ENCODE results near the gene NELFE.
"Not testable (repeated sequence)": the region's sequence is repeated elsewhere in the genome, so short reads cannot be mapped to it uniquely, and the experiment has no call there.

Gene NELFE

DNA sequence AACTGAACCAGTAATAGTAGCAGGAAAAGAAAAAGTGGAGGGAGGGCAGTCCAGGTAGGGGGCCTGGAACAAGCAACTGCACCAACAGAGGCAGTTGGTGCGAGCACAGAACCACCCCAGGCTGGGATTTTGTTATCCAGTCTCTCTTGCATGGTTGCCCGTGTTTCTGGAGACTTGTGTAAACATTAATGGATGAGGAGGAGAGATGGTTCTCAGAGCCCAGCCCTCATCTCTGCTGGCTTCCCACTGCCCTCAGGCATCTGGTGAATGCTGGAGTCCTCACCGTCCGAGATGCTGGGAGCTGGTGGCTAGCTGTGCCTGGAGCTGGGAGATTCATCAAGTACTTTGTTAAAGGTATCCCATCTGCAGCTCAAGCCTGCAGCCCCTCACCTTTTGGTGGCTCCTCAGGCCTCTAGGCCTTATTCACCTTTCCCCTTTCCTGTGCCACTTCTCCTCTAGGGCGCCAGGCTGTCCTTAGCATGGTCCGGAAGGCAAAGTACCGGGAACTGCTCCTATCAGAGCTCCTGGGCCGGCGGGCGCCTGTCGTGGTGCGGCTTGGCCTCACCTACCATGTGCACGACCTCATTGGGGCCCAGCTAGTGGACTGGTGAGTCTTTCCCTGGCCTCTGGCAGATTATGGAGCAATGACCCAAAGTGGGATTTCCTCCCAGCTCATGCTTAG, 21.6 kb upstream of the NELFE start:
- not testable (repeated sequence) for H3K36me3 Mint-ChIP-seq

DNA sequence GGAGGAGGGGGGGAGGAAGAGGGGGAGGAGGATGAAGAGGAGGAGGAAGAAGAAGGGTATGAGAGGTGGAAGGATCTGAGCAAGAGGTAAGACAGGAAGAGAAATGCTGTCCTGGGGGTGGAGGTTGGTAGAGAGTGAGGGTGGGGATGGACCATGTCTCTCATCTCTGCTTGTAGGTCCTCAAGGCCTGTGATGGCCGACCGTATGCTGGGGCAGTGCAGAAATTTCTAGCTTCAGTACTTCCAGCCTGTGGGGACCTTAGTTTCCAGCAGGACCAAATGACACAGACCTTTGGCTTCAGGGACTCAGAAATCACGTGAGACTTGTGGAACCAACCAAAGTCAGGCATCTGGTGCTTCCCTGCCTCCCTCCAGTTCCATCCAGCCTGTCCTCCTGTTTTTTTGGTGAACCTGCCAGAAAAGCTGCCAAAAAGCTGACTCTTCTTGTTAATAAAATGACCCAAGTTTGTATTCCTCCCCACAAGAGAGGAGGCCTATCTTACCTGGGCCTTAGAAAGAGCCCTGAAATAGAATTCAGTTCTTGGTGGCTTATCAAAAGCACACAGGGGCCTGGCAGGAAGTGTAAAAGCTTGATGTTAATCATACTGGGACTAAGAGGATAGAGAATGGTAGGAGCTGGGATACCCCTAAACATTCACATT, 20.6 kb upstream of the NELFE start:
- Mint-ChIP-seq H3K9me3 (no peaks in the 10 kb centered on the region), H3K4me3 (no peak overlapping the region), H3K36me3 (peaks cover 5% of the 10 kb centered on the region), H3K27me3 (no peaks in the 10 kb centered on the region), H3K4me1 (peaks cover 21% of the 10 kb centered on the region), H3K27ac (peak overlapping the region; percentile 76)
- CTCF ChIA-PET: interaction anchor here (1.8 kb wide), 1 partner anchor 27 kb away, joined by 5 read pairs; no protein-coding TSS in a partner anchor
- DNase-seq: no peak

More for the DNA sequence above, 21.6 kb upstream of the NELFE start:
- not testable (repeated sequence) for DNase-seq, H3K9me3 Mint-ChIP-seq, H3K4me3 Mint-ChIP-seq, H3K27me3 Mint-ChIP-seq
- Mint-ChIP-seq H3K4me1 (peaks cover 19% of the 10 kb centered on the region), H3K27ac (peak overlapping the region; percentile 74)
- CTCF ChIA-PET: interaction anchor here (1.8 kb wide), 1 partner anchor 28 kb away, joined by 5 read pairs; no protein-coding TSS in a partner anchor

DNA sequence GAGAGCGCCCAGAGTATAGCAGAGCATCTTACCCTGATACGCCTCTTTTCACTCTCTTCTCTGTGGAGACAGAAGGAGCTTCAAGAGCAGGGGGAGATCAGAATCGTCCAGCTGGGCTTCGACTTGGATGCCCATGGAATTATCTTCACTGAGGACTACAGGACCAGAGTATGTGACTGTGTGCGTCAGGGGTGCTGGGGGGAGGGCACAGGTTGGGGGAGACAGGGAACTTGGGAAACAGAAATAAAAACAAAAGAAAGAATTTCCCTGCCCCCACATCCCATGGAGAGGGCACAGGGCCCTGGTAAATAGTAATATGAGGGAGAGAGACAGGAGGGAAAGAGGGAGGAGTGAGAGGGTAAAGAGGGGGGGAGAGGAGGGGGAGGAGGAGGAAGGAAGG, 20.1 kb upstream of the NELFE start:
- Mint-ChIP-seq H3K36me3 (peaks cover 5% of the 10 kb centered on the region), H3K4me3 (no peak overlapping the region), H3K27me3 (no peaks in the 10 kb centered on the region), H3K9me3 (no peaks in the 10 kb centered on the region), H3K4me1 (peaks cover 25% of the 10 kb centered on the region), H3K27ac (peak overlapping the region; percentile 76)
- CTCF ChIA-PET: interaction anchor here (1.8 kb wide), 1 partner anchor 26 kb away, joined by 5 read pairs; no protein-coding TSS in a partner anchor
- no peak for DNase-seq

DNA sequence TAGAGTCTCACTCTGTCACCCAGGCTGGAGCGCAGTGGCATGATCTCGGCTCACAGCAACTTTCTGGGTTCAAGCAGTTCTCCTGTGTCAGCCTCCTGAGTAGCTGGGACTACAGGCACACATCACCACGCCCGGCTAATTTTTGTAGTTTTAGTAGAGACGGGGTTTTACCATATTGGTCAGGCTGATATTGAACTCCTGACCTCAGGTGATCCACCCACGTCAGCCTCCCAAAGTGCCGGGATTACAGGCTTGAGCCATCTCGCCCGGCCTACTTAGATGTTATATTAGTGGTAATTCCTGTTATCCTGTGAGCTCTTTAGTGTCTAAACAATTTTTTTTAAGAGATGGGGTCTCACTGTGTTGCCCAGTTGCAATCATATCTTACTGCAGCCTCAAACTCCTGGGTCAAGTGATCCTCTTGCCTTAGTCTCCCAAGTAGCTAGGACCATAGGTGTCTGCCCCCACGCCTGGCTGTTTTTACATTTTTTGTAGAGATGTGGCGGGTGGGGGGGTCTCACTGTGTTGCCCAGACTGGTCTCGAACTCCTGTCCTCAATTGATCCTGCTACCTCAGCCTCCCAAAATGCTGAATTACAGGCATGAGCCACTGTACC, 19.2 kb upstream of the NELFE start:
- Mint-ChIP-seq H3K4me3 (no peak overlapping the region), H3K27me3 (no peaks in the 10 kb centered on the region), H3K36me3 (peaks cover 10% of the 10 kb centered on the region), H3K4me1 (peaks cover 34% of the 10 kb centered on the region), H3K9me3 (no peaks in the 10 kb centered on the region), H3K27ac (no peak overlapping the region)
- no peak for DNase-seq
- CTCF ChIA-PET: no interaction called here

DNA sequence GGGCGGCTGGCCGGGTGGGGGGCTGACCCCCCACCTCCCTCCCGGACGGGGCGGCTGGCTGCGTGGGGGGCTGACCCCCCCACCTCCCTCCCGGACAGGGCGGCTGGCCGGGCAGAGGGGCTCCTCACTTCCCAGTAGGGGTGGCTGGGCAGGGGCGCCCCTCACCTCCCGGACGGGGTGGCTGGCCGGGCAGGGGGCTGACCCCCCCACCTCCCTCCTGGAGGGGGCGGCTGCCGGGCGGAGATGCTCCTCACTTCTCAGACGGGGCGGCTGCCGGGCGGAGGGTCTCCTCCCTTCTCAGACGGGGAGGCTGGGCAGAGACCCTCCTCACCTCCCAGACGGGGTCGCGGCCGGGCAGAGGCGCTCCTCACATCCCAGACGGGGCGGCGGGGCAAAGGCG, 17.3 kb upstream of the NELFE start:
- H3K36me3 Mint-ChIP-seq: peaks cover 15% of the 10 kb centered on the region
- H3K4me1 Mint-ChIP-seq: peaks cover 49% of the 10 kb centered on the region
- not testable (repeated sequence) for DNase-seq

DNA sequence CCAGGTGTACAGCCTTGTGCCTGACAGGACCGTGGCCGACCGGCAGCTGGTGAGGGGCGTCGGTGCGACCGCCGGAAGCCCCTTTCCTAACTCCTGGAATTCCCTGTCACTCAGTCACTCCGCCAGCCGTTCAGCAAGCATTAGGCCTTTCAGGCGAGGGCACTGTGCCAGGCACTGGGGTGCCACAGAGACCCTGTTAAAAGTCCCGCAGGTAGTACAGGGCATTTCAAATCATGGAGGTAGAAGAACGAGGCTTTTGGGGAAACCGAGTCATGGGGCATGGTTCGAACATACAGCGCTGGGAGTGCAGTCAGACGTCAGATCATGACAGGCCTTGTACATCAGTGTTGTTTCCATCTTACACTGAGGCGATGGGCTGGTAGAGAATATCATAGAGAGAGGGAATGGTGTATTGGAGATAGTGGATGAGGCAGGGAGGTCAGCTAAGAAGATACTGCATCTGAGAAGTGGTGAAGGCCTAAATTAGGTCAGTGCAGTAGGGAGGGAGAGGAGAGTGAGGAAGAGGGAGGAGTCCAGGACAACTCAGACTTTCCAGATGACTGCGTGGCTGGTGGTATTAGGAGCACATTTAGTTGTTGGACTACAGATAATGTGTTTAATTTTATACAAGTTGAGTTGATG, 14.1 kb upstream of the NELFE start:
- Mint-ChIP-seq H3K9me3 (no peaks in the 10 kb centered on the region), H3K27ac (peak overlapping the region; percentile 99), H3K36me3 (peaks cover 31% of the 10 kb centered on the region), H3K27me3 (peaks cover 8% of the 10 kb centered on the region), H3K4me1 (peaks cover 50% of the 10 kb centered on the region), H3K4me3 (peak overlapping the region; percentile 97)
- CTCF ChIA-PET: interaction anchor here (0.9 to 1.0 kb wide), 2 partner anchors 21 to 75 kb away, joined by 3 read pairs; partner anchors contain the start of gene EHMT2
- DNase-seq: no peak

More for the DNA sequence above, 17.3 kb upstream of the NELFE start:
- H3K9me3 Mint-ChIP-seq, H3K27ac Mint-ChIP-seq, H3K4me3 Mint-ChIP-seq, H3K27me3 Mint-ChIP-seq, CTCF ChIA-PET: not testable (repeated sequence)

DNA sequence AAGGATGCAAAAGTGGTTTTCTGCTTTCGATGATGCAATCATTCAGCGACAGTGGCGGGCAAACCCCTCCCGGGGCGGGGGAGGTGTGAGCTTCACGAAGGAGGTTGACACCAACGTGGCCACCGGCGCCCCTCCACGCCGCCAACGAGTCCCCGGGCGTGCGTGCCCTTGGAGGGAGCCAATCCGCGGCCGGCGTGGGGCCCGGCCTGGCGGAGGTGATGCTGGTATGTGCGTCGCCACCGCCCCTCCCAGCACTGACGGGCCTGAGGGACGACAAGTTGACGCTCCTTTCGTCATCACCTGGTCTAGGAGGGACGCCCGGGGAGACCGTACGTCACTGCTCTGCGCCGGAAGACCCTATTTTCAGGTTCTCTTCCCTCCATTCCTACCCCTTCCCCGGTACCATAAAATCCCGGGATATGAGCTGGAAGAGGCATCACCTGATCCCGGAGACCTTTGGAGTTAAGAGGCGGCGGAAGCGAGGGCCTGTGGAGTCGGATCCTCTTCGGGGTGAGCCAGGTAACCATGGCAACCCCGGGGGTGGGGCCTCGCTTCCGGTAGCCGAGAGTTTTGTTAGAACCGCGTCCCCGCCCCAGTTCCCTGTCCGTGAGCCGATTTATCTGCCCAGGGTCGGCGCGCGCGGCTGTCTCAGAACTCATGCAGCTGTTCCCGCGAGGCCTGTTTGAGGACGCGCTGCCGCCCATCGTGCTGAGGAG, 13.4 kb upstream of the NELFE start, which contains the start of gene DXO:
TSS of gene DXO (minus strand) at position 146 of the 716 bp plus-strand sequence. CDS start 463 bp downstream, outside the sequence.
- H3K36me3 Mint-ChIP-seq: peaks cover 37% of the 10 kb centered on the region
- H3K4me1 Mint-ChIP-seq: peaks cover 48% of the 10 kb centered on the region
- H3K4me3 Mint-ChIP-seq: peak within 1 kb of the TSS; percentile 97
- DNase-seq: peak; percentile 97
- H3K27me3 Mint-ChIP-seq: peaks cover 8% of the 10 kb centered on the region
- peak within 1 kb of the TSS; percentile 99 for H3K27ac Mint-ChIP-seq
- no peaks in the 10 kb centered on the region for H3K9me3 Mint-ChIP-seq
- CTCF ChIA-PET: interaction anchor here (1.0 to 1.3 kb wide), 3 partner anchors 13 to 75 kb away, joined by 3 to 6 read pairs (median 4); partner anchors contain the start of genes EHMT2, NELFE and SKIC2

DNA sequence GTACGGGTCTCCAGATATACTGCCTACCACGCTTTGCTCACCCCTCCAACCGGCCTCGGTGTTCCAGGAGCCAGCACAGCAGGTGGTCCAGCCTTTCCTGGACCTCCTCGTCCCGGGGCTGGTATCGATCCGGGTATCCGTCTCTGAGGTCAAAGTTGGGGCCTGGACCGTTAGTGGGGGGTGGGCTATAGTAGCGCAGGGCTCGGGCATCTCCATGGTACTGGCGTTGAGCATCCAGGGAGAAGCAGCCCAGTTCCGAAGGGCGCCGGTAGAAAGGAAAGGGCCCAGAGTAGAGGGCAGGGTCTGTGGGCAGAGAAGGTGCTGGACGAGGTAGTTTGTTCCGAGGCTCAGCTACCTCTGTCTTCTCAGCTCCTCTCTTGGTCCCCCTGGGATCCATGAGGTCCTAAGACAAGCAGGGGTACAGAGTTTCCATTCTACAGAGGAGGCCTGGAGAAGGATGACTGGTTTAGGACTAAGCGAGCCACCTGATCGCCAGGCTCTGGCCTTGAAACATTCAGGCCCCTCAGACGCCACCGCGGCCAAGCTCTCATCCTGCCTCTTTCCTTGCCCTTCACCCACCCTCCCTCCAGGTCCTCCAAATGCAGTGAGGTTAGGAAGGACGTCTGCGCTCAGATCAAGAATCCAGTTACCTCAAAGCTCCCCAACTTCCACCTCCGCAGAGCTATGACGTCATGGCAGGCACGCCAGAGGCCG, 12.7 kb upstream of the NELFE start:
- DNase-seq: peak; percentile 26
- Mint-ChIP-seq H3K4me1 (peaks cover 48% of the 10 kb centered on the region), H3K4me3 (peak overlapping the region; percentile 97), H3K27ac (peak overlapping the region; percentile 99), H3K36me3 (peaks cover 45% of the 10 kb centered on the region), H3K9me3 (no peaks in the 10 kb centered on the region), H3K27me3 (peaks cover 8% of the 10 kb centered on the region)
- CTCF ChIA-PET: interaction anchor here (0.5 to 1.3 kb wide), 4 partner anchors 12 to 317 kb away, joined by 3 to 6 read pairs (median 4); partner anchors contain the start of genes EHMT2, NELFE and SKIC2

DNA sequence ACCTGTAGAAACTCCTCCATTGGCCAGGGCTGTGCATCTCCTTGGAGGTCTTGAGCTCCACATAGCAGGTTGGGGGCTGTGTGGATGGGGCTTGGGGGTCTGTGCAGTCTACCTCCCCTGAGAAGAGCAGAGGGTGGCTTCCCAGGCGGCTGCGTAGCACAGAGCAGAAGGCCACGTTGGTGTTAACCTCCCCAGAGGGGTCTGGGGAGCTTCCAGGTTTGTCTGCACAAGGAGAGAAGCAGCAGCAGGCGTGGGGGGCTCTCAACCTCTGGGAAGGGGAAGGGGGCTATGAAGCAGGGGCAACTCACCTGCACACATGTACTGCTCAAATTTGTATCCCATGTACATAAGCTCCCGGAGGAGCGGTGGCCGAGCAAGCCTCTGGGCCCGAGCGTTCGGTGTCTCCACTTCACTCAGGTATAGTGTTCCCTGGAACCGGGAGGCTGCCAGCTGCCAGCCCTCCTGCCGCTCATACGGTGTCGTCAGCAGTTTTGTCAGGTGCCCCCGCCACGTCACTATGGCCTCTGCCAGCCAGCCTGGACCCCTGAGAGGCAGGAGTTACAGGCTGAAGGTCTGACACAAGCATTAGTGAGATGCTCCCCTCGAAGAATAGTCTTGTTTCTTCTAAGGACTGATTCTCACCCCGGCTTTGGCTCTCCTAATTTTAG, 12.0 kb upstream of the NELFE start:
- no peak for DNase-seq

DNA sequence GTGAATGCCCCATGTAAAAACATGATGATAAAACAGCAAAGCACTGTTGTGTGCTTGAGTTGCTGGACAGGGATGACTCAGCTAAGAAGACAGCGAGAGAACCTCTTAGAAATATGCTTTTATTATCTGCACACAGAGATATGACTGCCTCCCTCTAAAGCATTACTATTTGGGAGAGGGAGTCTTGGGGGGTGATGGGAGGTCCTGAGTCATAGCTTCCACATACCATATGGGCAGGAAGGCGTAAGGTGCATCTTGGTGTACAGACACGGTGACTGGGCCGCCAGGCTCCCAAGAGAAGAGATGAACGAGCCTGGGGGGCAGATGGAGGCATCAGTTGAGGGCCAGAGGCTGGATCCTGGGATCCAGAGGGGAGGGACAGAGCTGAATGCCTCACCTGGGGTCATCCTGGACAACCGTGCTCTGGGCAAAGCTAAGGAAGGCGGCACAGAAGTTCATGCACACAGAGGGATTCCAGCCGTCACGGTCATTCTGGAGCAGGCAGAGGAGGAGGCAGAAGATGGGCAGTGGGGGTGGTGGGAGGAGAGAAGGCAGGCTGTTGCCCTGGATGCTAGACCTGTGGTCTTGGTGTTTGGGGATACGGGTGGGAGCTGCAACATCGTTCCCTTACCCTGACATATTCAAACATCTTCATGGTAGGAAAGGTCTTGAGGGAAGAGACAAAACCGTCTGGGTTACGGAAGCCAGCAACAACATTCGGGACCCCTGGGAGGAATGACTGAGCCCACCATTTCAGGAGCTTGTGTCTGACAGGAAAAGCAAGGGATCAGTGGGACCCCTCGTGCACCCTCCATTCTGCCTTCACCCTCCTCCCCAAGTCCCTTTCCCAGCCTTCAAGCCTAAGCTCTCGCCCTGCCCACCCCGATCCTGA, 11.2 kb upstream of the NELFE start:
- peaks cover 48% of the 10 kb centered on the region for H3K4me1 Mint-ChIP-seq
- DNase-seq: no peak
- no peaks in the 10 kb centered on the region for H3K9me3 Mint-ChIP-seq
- H3K27me3 Mint-ChIP-seq: peaks cover 8% of the 10 kb centered on the region
- peak overlapping the region; percentile 97 for H3K4me3 Mint-ChIP-seq
- peak overlapping the region; percentile 99 for H3K27ac Mint-ChIP-seq
- CTCF ChIA-PET: interaction anchor here (1.4 to 1.5 kb wide), 2 partner anchors 11 to 18 kb away, joined by 3 to 6 read pairs; partner anchors contain the start of gene SKIC2
- peaks cover 54% of the 10 kb centered on the region for H3K36me3 Mint-ChIP-seq

More for the DNA sequence above, 12.0 kb upstream of the NELFE start:
- Mint-ChIP-seq H3K27ac (peak overlapping the region; percentile 99), H3K9me3 (no peaks in the 10 kb centered on the region), H3K27me3 (peaks cover 8% of the 10 kb centered on the region), H3K4me1 (peaks cover 48% of the 10 kb centered on the region), H3K4me3 (peak overlapping the region; percentile 97), H3K36me3 (peaks cover 50% of the 10 kb centered on the region)
- CTCF ChIA-PET: interaction anchor here (0.5 to 1.3 kb wide), 3 partner anchors 12 to 316 kb away, joined by 3 to 6 read pairs (median 4); partner anchors contain the start of genes NELFE and SKIC2

DNA sequence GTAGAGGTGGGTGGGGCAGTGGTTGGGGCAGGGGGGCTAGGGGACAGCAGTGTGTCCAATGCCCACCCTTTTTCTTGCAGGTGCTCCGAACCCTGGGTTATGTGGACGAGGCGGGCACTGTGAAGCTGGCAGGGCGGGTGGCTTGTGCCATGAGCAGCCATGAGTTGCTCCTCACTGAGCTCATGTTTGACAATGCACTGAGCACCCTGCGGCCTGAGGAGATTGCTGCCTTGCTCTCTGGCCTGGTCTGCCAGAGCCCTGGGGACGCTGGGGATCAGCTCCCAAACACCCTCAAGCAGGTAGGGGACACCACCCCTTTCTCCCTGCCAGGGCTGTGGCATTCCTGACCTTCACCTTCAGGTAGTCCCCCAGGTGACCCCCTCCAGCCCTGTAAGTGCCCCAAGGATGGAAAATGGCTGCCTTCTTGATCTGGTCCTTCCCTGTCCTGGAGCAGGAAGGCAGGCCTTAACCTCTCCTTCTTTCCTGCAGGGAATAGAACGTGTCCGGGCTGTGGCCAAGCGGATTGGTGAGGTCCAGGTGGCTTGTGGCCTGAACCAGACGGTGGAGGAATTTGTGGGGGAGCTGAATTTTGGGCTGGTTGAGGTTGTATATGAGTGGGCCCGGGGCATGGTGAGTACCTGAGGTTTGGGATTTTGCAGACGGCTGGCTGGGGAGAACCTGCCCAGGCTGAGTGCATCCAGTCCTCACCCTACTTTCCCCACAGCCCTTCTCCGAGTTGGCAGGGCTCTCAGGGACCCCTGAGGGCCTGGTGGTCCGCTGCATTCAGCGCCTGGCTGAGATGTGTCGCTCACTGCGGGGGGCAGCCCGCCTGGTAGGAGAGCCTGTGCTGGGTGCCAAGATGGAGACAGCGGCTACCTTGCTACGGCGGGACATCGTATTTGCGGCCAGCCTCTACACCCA, 10.3 kb upstream of the NELFE start:
- Mint-ChIP-seq H3K4me3 (no peak overlapping the region), H3K36me3 (peaks cover 60% of the 10 kb centered on the region), H3K4me1 (peaks cover 43% of the 10 kb centered on the region), H3K27ac (peak overlapping the region; percentile 99), H3K9me3 (no peaks in the 10 kb centered on the region), H3K27me3 (peaks cover 8% of the 10 kb centered on the region)
- DNase-seq: no peak
- CTCF ChIA-PET: interaction anchor here (1.4 to 1.5 kb wide), 2 partner anchors 10 to 17 kb away, joined by 3 to 6 read pairs; partner anchors contain the start of gene SKIC2
